HG02763 (cell line): ENCODE results near the gene WEE1.

ENCODE experiments used
- ATAC-seq: cut with Tn5 transposase; IDR thresholded peaks from one replicate; pipeline ENCODE4 v1.9.1; 2021; ENCODE audit warnings: mild to moderate bottlenecking, moderate library complexity; ENCODE audit not compliant: unreplicated experiment

WEE1 gene

DNA sequence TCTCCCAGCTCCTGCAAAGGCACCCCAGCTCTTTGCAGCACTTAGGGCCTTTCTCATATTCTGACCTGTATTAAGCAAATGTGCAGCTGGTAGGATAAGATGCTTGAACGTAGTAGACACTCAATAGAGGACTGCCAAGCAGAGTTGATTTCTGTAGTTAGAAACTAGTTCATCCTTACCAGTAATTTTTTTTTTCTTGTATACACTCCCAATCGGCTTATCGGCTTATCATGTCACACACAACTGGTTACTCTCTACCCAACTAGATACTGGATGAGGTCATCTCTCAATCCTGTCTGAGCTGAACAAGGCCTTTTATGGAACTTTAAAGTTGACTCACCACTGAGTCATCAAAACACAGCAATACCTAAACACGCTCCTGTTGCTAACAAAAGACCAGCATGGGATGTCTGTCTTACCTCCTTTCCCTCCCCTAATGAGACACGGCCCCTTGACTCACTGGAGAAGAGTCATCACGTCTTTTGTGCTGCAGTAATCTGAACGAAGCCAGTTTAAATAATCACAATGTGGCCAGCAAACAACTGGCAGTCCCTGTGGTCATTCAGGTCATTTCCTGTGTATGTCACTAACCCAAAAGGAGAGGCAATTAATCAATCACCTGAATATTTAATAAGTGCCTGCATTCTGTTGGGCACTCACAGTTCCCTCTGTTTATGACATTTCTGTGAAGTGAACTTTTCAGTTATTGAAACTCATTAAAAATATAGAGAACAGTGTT is 7.5 kb upstream of the WEE1 start:
- peak; percentile 91 for ATAC-seq

GRCh38 chr11:9566561-9567063 is 6.9 kb upstream of the WEE1 start:
- ATAC-seq = no peak

DNA sequence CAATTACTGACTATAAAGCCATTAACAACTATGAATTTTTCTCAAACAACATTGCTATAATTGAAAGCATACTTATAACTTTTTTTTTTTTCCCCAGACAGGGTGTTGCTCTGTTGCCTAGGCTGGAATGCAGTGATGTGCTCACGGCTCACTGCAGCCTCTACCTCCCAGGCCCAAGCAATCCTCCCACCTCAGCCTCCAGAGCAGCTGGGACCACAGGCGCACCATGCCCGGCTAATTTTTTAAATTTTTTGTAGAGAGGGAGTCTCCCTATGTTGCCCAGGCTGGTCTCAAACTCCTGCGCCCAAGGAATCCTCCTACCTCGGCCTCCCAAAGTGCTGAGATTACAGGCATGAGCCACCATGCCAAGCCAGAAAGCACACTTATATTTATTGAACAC is 6.1 kb upstream of the WEE1 start:
- no peak for ATAC-seq

DNA sequence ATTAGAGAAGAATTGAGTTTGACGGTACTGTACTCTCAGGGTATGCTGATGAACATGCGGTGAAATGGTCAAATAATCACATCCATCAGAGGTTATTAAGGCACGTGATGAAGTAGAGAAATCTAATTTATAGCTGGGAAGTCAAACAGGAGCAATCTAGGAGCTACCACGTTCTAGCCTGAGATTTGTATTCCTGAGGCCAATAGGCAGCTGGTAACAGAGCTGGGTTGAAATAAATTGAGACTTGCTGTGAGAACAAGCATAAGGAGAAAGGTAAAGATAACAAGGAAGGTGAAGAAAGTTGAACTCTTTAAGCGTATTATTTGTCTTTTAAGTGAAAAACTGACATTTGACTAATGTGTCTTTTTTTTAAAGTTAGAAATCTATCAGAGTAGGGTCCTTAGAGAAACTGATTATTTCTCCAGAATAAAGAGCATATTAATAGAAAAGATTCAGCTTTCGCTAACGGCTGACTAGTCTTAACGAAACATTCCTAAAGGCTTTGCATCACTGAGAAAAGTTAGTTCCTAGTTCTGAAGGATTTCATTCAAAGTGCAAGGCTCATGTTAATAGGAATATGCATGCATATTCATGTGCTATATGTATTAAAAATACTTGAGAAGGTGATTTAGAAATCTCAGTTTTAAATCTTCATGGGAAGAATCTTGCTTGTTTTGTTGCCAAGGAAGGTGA is 5.2 kb upstream of the WEE1 start:
- no peak for ATAC-seq

GRCh38 chr11:9568854-9569587 is 4.4 kb upstream of the WEE1 start:
- no peak for ATAC-seq

GRCh38 chr11:9569588-9570164 is 3.8 kb upstream of the WEE1 start:
- no peak for ATAC-seq

- no peak for ATAC-seq
Observed at GRCh38 chr11:9570313-9571025, 3.0 kb upstream of the WEE1 start.

GRCh38 chr11:9571071-9571762 is 2.3 kb upstream of the WEE1 start:
- no peak for ATAC-seq

DNA sequence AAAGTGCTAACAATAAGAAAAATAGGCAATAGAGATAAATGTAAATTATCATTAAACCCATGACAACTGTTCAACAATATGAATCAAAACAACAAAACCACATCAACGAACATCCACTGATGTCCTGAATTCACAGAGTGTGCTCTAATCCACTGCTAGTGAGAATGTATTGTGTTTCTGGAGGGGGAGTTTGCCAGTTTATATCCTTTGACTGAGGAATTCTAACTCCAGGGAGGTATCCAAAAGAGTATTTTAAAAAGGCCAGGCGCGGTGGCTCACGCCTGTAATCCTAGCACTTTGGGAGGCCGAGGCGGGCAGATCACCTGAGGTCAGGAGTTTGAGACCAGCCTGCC is 1.7 kb upstream of the WEE1 start:
- ATAC-seq = no peak

GRCh38 chr11:9573775-9574621 is 528 bp downstream of the WEE1 start:
- ATAC-seq = peak; percentile 10

DNA sequence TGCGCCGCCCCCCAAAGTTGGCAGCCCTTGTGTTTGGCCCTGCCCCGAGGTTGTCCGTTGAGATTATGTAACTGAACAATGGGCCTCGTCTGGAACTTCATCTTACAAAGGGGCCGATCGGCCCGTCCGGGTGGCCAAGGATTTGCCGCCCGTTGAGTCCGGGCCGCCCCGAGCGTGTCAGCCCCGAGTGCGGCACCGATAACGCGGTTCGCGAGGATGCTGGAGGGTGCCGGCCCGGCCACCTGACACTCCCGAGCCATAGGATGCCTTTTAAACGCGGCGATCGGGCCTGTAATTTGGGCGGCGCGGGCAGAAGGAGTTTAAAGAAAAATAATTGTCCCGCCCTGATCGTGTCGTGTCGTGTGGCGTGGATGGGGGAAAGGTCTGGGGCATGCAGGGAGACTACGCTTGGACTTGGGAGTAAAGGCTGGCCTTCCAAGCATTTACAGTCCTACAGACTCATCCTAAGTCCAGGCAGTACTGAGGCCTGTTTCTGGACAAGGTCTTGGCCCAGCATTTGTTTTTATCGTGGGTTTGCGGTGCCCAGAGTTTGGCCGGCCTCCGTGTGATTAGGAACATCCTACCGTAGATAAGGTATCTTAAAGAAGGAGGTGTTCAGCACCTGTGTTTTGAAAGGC is 1.3 kb downstream of the WEE1 start:
- ATAC-seq = no peak

DNA sequence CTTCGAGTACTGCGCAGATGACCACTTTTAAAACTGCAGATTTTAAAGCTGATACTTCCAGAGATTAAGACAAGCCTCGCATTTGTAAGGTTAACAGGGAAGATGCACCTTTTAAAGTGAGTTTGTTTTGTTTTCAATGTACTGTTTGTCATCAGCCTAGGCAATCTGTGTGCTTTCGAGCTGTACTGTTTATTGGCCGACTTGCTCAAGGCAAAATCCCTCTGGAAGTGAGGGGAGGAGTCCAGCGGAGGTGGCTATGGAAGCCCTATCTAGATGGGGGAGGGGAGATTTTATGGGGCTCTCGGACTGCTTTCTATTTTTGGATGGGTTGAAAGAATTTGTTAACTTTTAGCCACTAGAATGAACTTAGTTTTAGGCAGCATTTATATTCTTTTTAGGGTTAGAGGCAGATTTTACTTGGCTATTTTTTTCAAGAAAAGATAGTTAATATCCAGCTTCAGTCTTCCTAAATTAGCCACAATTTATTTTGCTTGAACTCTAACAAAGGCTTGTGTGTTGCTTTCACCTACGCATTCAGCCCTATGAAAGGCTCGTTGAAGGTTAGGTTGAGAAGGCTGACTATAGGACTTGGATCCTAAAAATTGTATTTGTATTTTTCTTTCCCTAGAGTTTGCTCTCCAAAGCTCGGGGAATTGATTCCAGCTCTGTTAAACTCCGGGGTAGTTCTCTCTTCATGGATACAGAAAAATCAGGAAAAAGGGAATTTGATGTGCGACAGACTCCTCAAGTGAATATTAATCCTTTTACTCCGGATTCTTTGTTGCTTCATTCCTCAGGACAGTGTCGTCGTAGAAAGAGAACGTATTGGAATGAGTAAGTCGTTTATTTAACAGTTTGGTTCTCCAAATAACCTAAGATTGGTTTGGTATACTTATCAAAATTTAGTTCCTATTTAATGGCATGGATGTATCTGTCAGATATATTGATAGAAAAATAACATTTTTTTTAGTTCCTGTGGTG is 2.1 kb downstream of the WEE1 start:
- ATAC-seq = no peak

GRCh38 chr11:9576701-9577381 is 3.4 kb downstream of the WEE1 start:
- no peak for ATAC-seq

GRCh38 chr11:9577556-9577955 is 4.1 kb downstream of the WEE1 start:
- ATAC-seq = no peak

DNA sequence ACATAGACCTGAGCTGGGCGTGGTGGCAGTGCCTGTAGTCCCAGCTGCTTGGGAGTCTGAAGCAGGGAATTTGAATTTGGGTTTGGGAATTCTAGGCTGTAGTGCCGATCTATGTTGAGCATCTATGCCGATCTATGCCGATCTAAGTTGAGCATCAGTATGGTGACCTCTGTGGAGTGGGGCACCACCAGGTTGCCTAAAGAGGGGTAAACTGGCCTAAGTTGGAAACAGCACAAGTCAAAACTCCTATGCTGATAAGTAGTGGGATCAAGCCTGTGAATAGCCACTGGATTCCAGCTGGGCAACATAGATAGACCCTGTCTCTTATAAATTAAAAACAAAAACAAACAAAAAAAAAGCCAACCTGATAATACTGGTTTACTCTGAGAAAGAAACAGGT is 7.4 kb downstream of the WEE1 start:
- ATAC-seq = no peak

DNA sequence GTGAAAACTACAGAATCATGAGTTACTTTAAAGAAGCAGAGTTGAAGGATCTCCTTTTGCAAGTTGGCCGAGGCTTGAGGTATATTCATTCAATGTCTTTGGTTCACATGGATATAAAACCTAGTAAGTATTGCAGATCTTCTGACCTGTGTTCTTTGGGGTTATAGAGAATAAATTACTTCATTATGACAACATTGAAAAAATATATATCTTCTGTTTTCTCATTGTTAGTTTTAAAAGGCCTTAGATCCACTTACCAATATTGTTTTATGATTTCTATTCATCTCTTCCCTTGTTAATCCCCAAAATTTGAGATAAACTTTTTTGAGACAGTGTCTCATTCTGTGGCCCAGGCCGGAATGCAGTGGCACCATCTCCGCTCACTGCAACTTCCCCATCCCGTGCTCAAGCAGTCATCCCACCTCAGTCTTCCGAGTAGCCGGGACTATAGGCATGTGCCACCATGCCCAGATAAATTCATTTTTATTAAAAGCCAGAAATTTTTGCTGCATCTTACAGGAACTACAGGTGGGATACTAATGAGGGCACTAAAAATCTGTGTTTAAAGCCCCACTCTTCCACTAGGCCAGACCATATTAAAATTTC is 8.2 kb downstream of the WEE1 start:
- no peak for ATAC-seq

DNA sequence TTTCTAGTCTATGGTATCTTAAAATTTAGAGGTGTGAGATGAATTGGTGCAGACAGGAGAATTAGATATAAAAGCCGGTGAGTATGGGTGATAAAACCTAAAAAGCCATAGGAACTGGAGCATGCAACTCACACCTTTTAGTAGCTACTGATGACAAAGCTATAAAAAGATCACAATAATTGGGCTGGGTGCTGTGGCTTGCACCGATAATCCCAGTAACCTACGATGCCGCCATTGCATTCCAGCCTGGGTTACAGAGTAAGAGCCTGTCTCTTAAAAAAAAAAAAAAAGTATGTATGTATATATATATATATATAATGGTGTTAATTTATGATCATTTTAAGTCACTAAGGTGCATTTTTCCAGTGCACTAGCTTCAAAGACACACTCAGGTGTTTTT is 17.2 kb downstream of the WEE1 start:
- ATAC-seq = no peak
